Thyroid gland (tissue), 4 donors: ENCODE measurements around the gene CNDP1. TPM values are rescaled to one million over a fixed set of nuclear protein-coding genes. Genes with fewer than 3 reads are reported as not detected.

ENCODE experiments used
- DNase-seq, 2 donors: peaks; one replicate each; pipeline ENCODE4 v3.0.0-alpha.2; 2019
- H3K27ac ChIP-seq, 3 donors: fragments of 200-600 bp; sonication (generic); 1 replicate in 2 of 3; 2 replicates in 1 of 3; pipeline ENCODE4 v1.5.1; 2016 to 2019; ENCODE audit warnings: mild to moderate bottlenecking in 1 of 3, moderate library complexity in 1 of 3
- H3K27me3 ChIP-seq: fragments of 200-600 bp; sonication (generic); one replicate; pipeline ENCODE4 v1.5.1; 2019
- H3K36me3 ChIP-seq, 2 donors: fragments of 200-600 bp; sonication (generic); one replicate each; pipeline ENCODE4 v1.5.1; 2016 to 2019
- H3K4me1 ChIP-seq, 2 donors: fragments of 200-600 bp; sonication (generic); one replicate each; pipeline ENCODE4 v1.5.1; 2017 to 2019
- H3K4me3 ChIP-seq, 3 donors: fragments of 200-600 bp; sonication (generic); replicated peaks in 1 of 3; 1 replicate in 2 of 3; 2 replicates in 1 of 3; pipeline ENCODE4 v1.5.1; 2016; ENCODE audit warnings: mild to moderate bottlenecking in 1 of 3
- H3K9me3 ChIP-seq: fragments of 200-600 bp; sonication (generic); one replicate; pipeline ENCODE4 v1.5.1; 2017
- POLR2A ChIP-seq, 2 donors: fragments of 450-650 bp; IDR thresholded peaks; one replicate each; pipeline ENCODE4 v1.6.1; 2017; ENCODE audit warnings: antibody characterized with exemption in 2 of 2, mild to moderate bottlenecking in 2 of 2, moderate library complexity in 1 of 2
- WGBS, 2 donors: methylation state at CpG; one replicate each; pipeline ENCODE4 v1.1.5; 2017; 5-methylcytosine and 5-hydroxymethylcytosine counted together
- intact Hi-C: fragments of 100-400 bp; cut with DNase I; formaldehyde crosslinking; loops from one replicate; pipeline ENCODE4 v1.15.1; 2023
- total RNA-seq, 4 donors: library from RNA; depleted of rRNA; stranded (reverse); fragments of >200 nt; gene quantifications; one replicate each; pipeline ENCODE4 v1.2.3, GENCODE V29; 2016
- TF ChIP-seq, protein P1 (sequence below), 6 experiments: fragments of 200-600 bp in 3 of 6; fragments of 450-650 bp in 3 of 6; sonication (generic) in 3 of 6; IDR thresholded peaks; one replicate each; pipeline ENCODE4 v1.5.1; 2016 to 2019; ENCODE audit warnings: antibody characterized with exemption in 6 of 6, mild to moderate bottlenecking in 2 of 6, inconsistent platforms in 1 of 6, moderate library complexity in 1 of 6

CNDP1 gene
- total RNA-seq, 4 donors from 2014 or later = 0.25 to 1.0 TPM; not detected in 2

DNA sequence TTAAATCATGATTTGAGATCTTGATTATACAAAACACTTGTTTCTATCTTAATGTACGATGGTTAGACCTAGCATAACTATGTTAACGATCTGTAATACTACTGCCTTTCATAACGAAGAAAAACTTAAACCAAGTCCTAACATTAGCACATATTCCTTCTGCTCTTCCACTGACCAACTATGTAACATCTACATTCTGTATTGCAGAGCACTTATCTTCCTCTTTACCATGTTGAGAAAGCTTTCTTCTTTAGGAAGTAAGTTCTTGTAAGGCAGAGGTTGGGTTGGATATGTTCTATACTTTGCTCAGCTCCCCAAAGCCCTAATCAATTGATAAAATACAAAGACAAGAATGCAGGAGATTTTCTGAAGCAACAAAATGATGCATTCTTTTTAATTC, 55.5 kb downstream of the CNDP1 start:
- intact Hi-C loops = loop anchor here (10.0 kb wide), 1 partner anchor 95 kb away; the partner anchor contains the start of gene CNDP2
- no peak for DNase-seq
- Histone ChIP-seq H3K4me1 (no peaks in the 10 kb centered on the region), H3K36me3 (peaks cover 0 to 3% of the 10 kb centered on the region in 2 donors), H3K9me3 (no peaks in the 10 kb centered on the region), H3K27ac (no peak overlapping the region), H3K27me3 (no peaks in the 10 kb centered on the region), H3K4me3 (no peak overlapping the region)
- whole genome bisulfite sequencing, 2 donors = 83 to 86% methylated on average over 3 of the region's 3 CpGs
- TF ChIP-seq, protein P1, sequence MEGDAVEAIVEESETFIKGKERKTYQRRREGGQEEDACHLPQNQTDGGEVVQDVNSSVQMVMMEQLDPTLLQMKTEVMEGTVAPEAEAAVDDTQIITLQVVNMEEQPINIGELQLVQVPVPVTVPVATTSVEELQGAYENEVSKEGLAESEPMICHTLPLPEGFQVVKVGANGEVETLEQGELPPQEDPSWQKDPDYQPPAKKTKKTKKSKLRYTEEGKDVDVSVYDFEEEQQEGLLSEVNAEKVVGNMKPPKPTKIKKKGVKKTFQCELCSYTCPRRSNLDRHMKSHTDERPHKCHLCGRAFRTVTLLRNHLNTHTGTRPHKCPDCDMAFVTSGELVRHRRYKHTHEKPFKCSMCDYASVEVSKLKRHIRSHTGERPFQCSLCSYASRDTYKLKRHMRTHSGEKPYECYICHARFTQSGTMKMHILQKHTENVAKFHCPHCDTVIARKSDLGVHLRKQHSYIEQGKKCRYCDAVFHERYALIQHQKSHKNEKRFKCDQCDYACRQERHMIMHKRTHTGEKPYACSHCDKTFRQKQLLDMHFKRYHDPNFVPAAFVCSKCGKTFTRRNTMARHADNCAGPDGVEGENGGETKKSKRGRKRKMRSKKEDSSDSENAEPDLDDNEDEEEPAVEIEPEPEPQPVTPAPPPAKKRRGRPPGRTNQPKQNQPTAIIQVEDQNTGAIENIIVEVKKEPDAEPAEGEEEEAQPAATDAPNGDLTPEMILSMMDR (IDR thresholded peaks at IDR 0.05) = no peak
- no peak for TF ChIP-seq POLR2A (IDR thresholded peaks at IDR 0.05)

DNA sequence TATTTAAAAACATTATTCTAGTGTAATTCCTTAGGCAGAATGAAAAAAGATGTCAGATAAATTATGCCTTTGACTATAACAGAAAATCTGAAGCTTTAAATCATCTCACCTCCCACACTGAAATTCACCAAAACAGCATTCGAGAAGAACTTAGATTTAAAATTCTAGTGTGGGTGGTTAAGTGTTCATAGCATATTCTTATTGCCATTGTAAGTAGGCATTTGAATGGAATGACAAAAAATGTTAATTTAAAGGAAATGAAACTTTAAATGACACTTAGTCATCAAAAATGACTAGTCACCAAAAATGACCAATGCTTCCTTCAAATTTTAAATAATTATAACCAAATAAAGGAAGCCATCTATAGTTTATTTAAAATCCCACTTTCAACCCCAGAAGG, 56.4 kb downstream of the CNDP1 start:
- H3K27ac ChIP-seq = no peak overlapping the region
- H3K4me1 ChIP-seq = peaks cover 2 to 5% of the 10 kb centered on the region in 2 donors
- peaks cover 0 to 3% of the 10 kb centered on the region in 2 donors for H3K36me3 ChIP-seq
- H3K27me3 ChIP-seq = no peaks in the 10 kb centered on the region
- no peak overlapping the region for H3K4me3 ChIP-seq
- WGBS, 2 donors = 80 to 91% methylated on average over 1 of the region's 1 CpG
- intact Hi-C loops = loop anchor here (10.0 kb wide), 1 partner anchor 96 kb away; the partner anchor contains the start of gene CNDP2
- no peak for DNase-seq
- TF ChIP-seq, protein P1 (IDR thresholded peaks at IDR 0.05) = no peak
- no peak for TF ChIP-seq POLR2A (IDR thresholded peaks at IDR 0.05)
- no peaks in the 10 kb centered on the region for H3K9me3 ChIP-seq

DNA sequence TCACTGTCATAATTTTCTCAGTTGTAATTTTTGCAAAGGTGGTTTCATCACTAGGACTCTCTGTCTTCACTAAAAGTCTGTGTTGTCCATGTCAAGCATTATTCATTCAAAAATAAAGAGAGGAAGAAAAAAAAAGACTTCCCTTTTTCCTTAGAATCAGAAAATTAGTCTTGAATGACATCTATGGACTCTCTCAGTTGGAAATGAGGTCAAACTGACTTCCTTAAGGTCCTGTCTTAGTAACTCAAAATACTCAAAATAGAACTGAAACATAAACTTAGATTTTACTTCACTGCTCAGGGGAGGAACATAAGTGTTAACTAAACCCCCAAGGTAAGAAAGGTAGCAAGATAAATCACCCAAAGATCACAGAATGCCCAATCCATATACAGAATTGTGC, 61.1 kb downstream of the CNDP1 start:
- H3K4me1 ChIP-seq = peaks cover 20 to 21% of the 10 kb centered on the region in 2 donors
- no peak for DNase-seq
- intact Hi-C loops = loop anchor here (10.0 kb wide), 1 partner anchor 101 kb away; the partner anchor contains the start of gene CNDP2
- no peaks in the 10 kb centered on the region for H3K27me3 ChIP-seq
- no peak overlapping the region for H3K27ac ChIP-seq
- no peaks in the 10 kb centered on the region for H3K9me3 ChIP-seq
- TF ChIP-seq, protein P1 (IDR thresholded peaks at IDR 0.05) = no peak
- TF ChIP-seq POLR2A (IDR thresholded peaks at IDR 0.05) = no peak
- H3K36me3 ChIP-seq = peaks cover 0 to 3% of the 10 kb centered on the region in 2 donors
- H3K4me3 ChIP-seq = no peak overlapping the region

DNA sequence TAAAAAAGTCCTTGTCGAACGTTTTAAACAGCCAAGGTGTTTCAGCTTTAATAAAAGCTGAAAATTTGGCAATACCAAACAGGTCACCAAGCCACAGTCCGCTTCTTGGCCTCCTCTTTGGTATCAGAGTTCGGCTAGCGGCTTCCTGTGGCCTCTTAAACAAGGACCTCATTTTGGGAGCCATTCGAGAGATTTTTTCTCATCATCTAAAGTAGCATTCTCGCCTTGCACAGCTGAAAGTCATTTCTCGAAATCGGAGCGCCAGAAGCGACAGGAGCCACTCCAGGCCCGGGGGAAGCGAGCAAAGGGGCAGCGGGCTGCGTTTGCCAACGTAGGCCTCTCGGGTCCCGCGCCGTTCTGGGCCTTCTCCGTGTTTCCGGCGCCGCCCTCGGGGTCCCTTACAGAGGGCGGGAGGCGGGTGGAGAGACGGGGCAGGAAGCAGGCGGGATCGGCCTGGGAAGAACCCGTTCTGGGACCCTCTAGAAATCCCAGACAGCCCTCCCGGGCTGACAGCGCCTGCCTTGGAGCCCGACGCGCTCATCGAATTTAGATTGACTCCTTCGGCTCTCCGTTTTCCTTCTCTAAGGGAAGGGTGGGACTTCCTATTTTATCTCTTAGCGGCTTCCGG, 62.8 kb downstream of the CNDP1 start:
- Histone ChIP-seq H3K27ac (peak overlapping the region; percentile 96 to 99 (median 98)), H3K9me3 (no peaks in the 10 kb centered on the region), H3K4me3 (peak overlapping the region; percentile 77 to 88 (median 88)), H3K36me3 (peaks cover 0 to 3% of the 10 kb centered on the region in 2 donors), H3K4me1 (peaks cover 20 to 21% of the 10 kb centered on the region in 2 donors), H3K27me3 (no peaks in the 10 kb centered on the region)
- WGBS, 2 donors = 1 to 2% methylated on average over 27 to 40 of the region's 41 CpGs
- peak in 1 of 2 donors; percentile 49 for TF ChIP-seq POLR2A (IDR thresholded peaks at IDR 0.05)
- TF ChIP-seq, protein P1 (IDR thresholded peaks at IDR 0.05) = no peak
- peak; percentile 68 for DNase-seq
- intact Hi-C loops = loop anchor here (10.0 kb wide), 1 partner anchor 102 kb away; the partner anchor contains the start of gene CNDP2
